KMS-11 (cell line): ENCODE results near the gene HIGD2B.
A peak's percentile ranks its signal among the peaks of the same experiment; 100 is the strongest.

Experiments
- H2AFZ ChIP-seq: fragments of 200-600 bp; sonication (generic); 2 replicates; pipeline ENCODE4 v1.6.1; 2016; ENCODE audit warnings: antibody characterized with exemption, mixed run types, low read depth
- H3K27ac ChIP-seq: fragments of 200-600 bp; sonication (generic); 2 replicates; pipeline ENCODE4 v1.6.1; 2016; ENCODE audit warnings: mild to moderate bottlenecking, mixed run types
- H3K27me3 ChIP-seq: fragments of 200-600 bp; sonication (generic); 2 replicates; pipeline ENCODE4 v1.6.1; 2017; ENCODE audit warnings: mild to moderate bottlenecking, low read depth, mixed run types, moderate library complexity; ENCODE audit not compliant: insufficient read depth
- H3K36me3 ChIP-seq: fragments of 200-600 bp; sonication (generic); 2 replicates; pipeline ENCODE4 v1.6.1; 2017; ENCODE audit warnings: mild to moderate bottlenecking, mixed run types; ENCODE audit not compliant: insufficient read depth
- H3K4me1 ChIP-seq: fragments of 200-600 bp; sonication (generic); 2 replicates; pipeline ENCODE4 v1.6.1; 2016; ENCODE audit warnings: mild to moderate bottlenecking, low read depth, mixed run types; ENCODE audit not compliant: poor library complexity, severe bottlenecking
- H3K4me2 ChIP-seq: fragments of 200-600 bp; sonication (generic); 2 replicates; pipeline ENCODE4 v1.7.0; 2016; ENCODE audit warnings: mild to moderate bottlenecking, mixed run types
- H3K4me3 ChIP-seq: fragments of 200-600 bp; sonication (generic); IDR thresholded peaks from 2 replicates; pipeline ENCODE4 v1.6.1; 2017; ENCODE audit warnings: low read depth, low read length, mixed read lengths; ENCODE audit not compliant: insufficient read depth
- H3K79me2 ChIP-seq: fragments of 200-600 bp; sonication (generic); 2 replicates; pipeline ENCODE4 v1.6.1; 2016; ENCODE audit warnings: low read depth, mixed run types; ENCODE audit not compliant: insufficient read depth
- H3K9ac ChIP-seq: fragments of 200-600 bp; sonication (generic); 2 replicates; pipeline ENCODE4 v1.6.1; 2016; ENCODE audit warnings: mild to moderate bottlenecking, mixed run types
- H4K20me1 ChIP-seq: fragments of 200-600 bp; sonication (generic); 2 replicates; pipeline ENCODE4 v1.6.1; 2016; ENCODE audit warnings: mild to moderate bottlenecking, mixed run types; ENCODE audit not compliant: insufficient read depth
- TF ChIP-seq, protein P1 (sequence below): fragments of 200-600 bp; sonication (generic); conservative IDR thresholded peaks from 2 replicates; pipeline ENCODE4 v1.6.1; 2017; ENCODE audit warnings: low read depth, mild to moderate bottlenecking, antibody characterized with exemption, low read length, moderate library complexity, mixed read lengths

HIGD2B gene

DNA sequence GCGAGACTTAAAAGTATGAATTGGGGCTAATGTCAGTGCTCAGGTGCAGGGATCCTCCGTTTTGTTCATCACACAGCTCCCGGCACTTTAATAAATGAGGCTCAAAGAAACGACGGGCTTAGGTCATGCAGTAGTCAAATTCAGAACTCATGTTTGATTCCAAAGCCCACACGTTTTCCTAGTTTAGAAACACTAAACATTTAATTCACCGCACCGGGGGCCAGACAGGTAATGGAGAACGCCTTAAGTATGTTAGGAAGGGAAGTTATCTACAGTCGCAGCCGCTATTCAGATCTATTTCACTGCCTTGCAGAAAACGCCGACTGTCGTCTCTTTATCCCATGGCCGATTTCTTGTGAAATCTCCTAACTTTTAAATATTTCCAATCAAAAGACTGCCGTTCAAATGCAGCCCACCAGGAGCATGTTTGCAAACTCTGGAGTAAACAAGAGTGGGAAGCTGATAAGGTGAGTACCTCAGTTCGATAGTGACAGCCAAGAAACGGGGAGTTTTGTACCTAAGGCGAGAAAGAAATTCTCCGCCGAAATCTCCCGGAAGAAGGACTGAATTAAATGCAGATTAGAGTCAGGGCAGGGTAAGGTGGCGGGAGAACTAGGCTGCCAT lies 569 bp downstream of the HIGD2B start:
- Histone ChIP-seq H3K4me2 (peak overlapping the region; percentile 77), H3K4me1 (no peaks in the 10 kb centered on the region), H3K27me3 (no peaks in the 10 kb centered on the region), H3K9ac (peak overlapping the region; percentile 64), H3K27ac (peak overlapping the region; percentile 73), H3K4me3 (no peak overlapping the region), H4K20me1 (no peaks in the 10 kb centered on the region), H2AFZ (peak overlapping the region; percentile 76), H3K79me2 (no peaks in the 10 kb centered on the region), H3K36me3 (no peaks in the 10 kb centered on the region)
- TF ChIP-seq, protein P1, sequence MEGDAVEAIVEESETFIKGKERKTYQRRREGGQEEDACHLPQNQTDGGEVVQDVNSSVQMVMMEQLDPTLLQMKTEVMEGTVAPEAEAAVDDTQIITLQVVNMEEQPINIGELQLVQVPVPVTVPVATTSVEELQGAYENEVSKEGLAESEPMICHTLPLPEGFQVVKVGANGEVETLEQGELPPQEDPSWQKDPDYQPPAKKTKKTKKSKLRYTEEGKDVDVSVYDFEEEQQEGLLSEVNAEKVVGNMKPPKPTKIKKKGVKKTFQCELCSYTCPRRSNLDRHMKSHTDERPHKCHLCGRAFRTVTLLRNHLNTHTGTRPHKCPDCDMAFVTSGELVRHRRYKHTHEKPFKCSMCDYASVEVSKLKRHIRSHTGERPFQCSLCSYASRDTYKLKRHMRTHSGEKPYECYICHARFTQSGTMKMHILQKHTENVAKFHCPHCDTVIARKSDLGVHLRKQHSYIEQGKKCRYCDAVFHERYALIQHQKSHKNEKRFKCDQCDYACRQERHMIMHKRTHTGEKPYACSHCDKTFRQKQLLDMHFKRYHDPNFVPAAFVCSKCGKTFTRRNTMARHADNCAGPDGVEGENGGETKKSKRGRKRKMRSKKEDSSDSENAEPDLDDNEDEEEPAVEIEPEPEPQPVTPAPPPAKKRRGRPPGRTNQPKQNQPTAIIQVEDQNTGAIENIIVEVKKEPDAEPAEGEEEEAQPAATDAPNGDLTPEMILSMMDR, result no peak

DNA sequence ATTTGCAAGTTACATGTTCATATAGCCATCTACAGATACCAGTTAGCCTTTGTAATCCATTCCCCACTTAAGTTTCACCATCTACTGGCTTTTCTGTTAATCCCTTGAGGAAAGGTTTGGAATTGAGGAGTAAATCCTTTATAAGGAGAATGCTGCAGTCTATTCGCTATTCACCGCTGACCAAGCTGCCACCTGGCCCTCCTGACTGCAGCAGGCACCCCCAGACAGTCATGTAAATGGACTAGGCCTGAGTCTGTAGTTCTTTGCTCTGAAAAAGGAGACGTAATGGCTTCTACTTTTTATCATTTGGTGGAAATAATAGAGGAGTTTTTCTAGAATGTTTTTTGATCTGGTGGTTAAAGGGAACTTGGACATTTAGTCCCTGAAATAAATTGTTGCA lies 3.2 kb downstream of the HIGD2B start:
- Histone ChIP-seq H3K27ac (no peak overlapping the region), H3K9ac (no peak overlapping the region), H3K27me3 (no peaks in the 10 kb centered on the region), H3K79me2 (no peaks in the 10 kb centered on the region), H3K4me3 (no peak overlapping the region), H2AFZ (no peak overlapping the region), H3K36me3 (no peaks in the 10 kb centered on the region), H4K20me1 (no peaks in the 10 kb centered on the region), H3K4me1 (no peaks in the 10 kb centered on the region), H3K4me2 (no peak overlapping the region)
- TF ChIP-seq, protein P1, result no peak

DNA sequence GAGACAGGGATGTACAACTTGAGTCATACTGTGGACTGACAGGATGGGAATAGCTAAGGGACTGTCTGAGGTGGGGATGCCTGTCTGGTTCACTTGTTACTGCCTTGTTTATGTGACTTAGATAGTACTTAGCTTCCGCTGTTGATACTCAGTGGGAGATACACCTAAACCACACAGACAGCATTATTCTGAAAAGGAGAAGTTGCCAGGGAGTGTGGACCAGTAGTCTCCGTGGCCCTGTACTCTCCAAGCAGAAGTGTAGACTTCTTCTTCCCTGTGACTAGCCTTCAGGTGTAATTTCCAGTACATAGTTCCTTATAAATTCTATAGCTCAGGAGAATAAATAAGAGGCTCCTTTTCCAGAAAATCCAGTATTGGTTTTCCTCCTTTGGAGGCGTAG lies 5.1 kb downstream of the HIGD2B start:
- no peak overlapping the region for H2AFZ ChIP-seq
- no peaks in the 10 kb centered on the region for H3K4me1 ChIP-seq
- H4K20me1 ChIP-seq, result no peaks in the 10 kb centered on the region
- no peak overlapping the region for H3K4me3 ChIP-seq
- no peak overlapping the region for H3K27ac ChIP-seq
- no peaks in the 10 kb centered on the region for H3K36me3 ChIP-seq
- no peak overlapping the region for H3K4me2 ChIP-seq
- H3K79me2 ChIP-seq, result no peaks in the 10 kb centered on the region
- TF ChIP-seq, protein P1, result no peak
- H3K27me3 ChIP-seq, result no peaks in the 10 kb centered on the region
- no peak overlapping the region for H3K9ac ChIP-seq

DNA sequence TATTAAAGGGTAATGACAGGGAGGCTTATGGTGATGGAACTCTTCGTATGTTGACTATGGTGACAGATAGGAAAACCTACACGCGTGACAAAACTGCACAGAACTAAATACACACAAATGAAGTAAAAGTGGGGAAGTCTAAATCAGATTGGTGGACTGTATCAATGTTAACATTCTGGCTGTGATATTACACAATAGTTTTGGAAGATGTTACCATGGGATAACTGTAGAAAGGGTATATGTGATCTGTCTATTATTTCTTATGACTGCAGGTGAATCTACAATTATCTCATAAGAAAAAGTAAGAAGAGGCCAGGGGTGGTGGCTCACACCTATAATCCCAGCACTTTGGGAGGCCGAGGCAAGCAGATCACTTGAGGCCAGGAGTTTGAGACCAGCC lies 9.1 kb downstream of the HIGD2B start:
- H3K4me1 ChIP-seq, result no peaks in the 10 kb centered on the region
- no peaks in the 10 kb centered on the region for H3K27me3 ChIP-seq
- H3K27ac ChIP-seq, result no peak overlapping the region
- H3K4me2 ChIP-seq, result no peak overlapping the region
- no peaks in the 10 kb centered on the region for H3K36me3 ChIP-seq
- H4K20me1 ChIP-seq, result no peaks in the 10 kb centered on the region
- H3K4me3 ChIP-seq, result no peak overlapping the region
- no peaks in the 10 kb centered on the region for H3K79me2 ChIP-seq
- H3K9ac ChIP-seq, result no peak overlapping the region
- no peak overlapping the region for H2AFZ ChIP-seq
- TF ChIP-seq, protein P1, result no peak
